HCT116 (cell line): Measurements from ENCODE around the gene AEBP2. TPM values are rescaled to one million over a fixed set of nuclear protein-coding genes. Genes with fewer than 3 reads are reported as not detected.

Source experiments
- ATAC-seq: fragments of 200-7000 bp; cut with Tn5 transposase; 2 replicates; pipeline ENCODE4 v1.9.1; 2020; ENCODE audit warnings: mild to moderate bottlenecking, moderate library complexity
- BruUV-seq: library from RNA; stranded (reverse); fragments of 400-500 nt; replicated peaks from 2 replicates; lab custom pipeline; 2021; lab: Mats Ljungman, UMichigan
- CTCF ChIA-PET: fragments of 300-600 bp; sonication (Branson Sonifier 250); formaldehyde crosslinking; loops from one replicate; lab custom pipeline; 2021; ENCODE audit warnings: antibody characterized with exemption; lab: Charles Lee
- POLR2A ChIA-PET: fragments of 300-600, 350-600 bp; sonication (Branson Sonifier 250); formaldehyde crosslinking; loops from one replicate; lab custom pipeline; 2021; ENCODE audit warnings: antibody characterized with exemption; lab: Charles Lee
- RAD21 ChIA-PET, 2 experiments: fragments of 300-600 bp; sonication (Branson Sonifier 250); formaldehyde crosslinking; loops; one replicate each; lab custom pipeline; 2023; ENCODE audit warnings: low total read pairs in 2 of 2; ENCODE audit not compliant: uncharacterized antibody in 2 of 2, unreplicated experiment in 2 of 2, low non-redundant PET in 1 of 2; lab: Charles Lee
- DNase-seq: peaks from one replicate; pipeline ENCODE4 v3.0.0-alpha.2; 2010; ENCODE audit warnings: low read depth, low spot score
- H2AFZ ChIP-seq: fragments of 200-600 bp; shearing (Covaris generic), sonication (generic); 2 replicates; pipeline ENCODE4 v1.6.1; 2017; ENCODE audit warnings: low read depth, mixed run types, mixed read lengths, antibody characterized with exemption, low read length; ENCODE audit not compliant: poor library complexity, severe bottlenecking
- H3K27ac ChIP-seq: 2 replicates; pipeline ENCODE4 v1.5.1; 2012; ENCODE audit warnings: low read depth, low read length
- H3K27me3 ChIP-seq: fragments of 200-600 bp; sonication (generic); 2 replicates; pipeline ENCODE4 v1.6.1; 2016; ENCODE audit warnings: mixed run types, low read length, mixed read lengths; ENCODE audit not compliant: insufficient read depth
- H3K36me3 ChIP-seq, 2 experiments: fragments of 200-500 bp in 1 of 2; fragments of 200-600 bp in 1 of 2; sonication (Bioruptor generic) in 1 of 2; sonication (generic) in 1 of 2; 2 replicates each; pipeline versions ENCODE4 v1.5.1 to v1.6.1; 2014 to 2016; ENCODE audit warnings: low read length in 2 of 2, inconsistent platforms in 1 of 2, mixed read lengths in 1 of 2, mixed run types in 1 of 2; ENCODE audit not compliant: insufficient read depth in 2 of 2, control insufficient read depth in 1 of 2
- H3K4me1 ChIP-seq, 2 experiments: fragments of 200-600 bp in 1 of 2; sonication (generic) in 1 of 2; 2 replicates each; pipeline versions ENCODE4 v1.5.1 to v1.6.1; 2012 to 2017; ENCODE audit warnings: low read length in 2 of 2, inconsistent platforms in 1 of 2, mild to moderate bottlenecking in 1 of 2, mixed read lengths in 1 of 2, mixed run types in 1 of 2, moderate library complexity in 1 of 2; ENCODE audit not compliant: insufficient read depth in 2 of 2, control insufficient read depth in 1 of 2
- H3K4me2 ChIP-seq: fragments of 200-600 bp; sonication (generic); 2 replicates; pipeline ENCODE4 v1.6.1; 2017; ENCODE audit warnings: mixed run types, low read length, mixed read lengths
- H3K4me3 ChIP-seq, 2 experiments: fragments of 200-600 bp in 1 of 2; sonication (generic) in 1 of 2; replicated peaks in 1 of 2; 2 replicates each; pipeline ENCODE4 v1.5.1; 2011 to 2016; ENCODE audit warnings: low read length in 2 of 2, control low read depth in 1 of 2, low read depth in 1 of 2, mild to moderate bottlenecking in 1 of 2, mixed read lengths in 1 of 2, mixed run types in 1 of 2
- H3K79me2 ChIP-seq: fragments of 200-600 bp; sonication (generic); 2 replicates; pipeline ENCODE4 v1.6.1; 2017; ENCODE audit warnings: mild to moderate bottlenecking, mixed run types, low read length, moderate library complexity, mixed read lengths; ENCODE audit not compliant: insufficient read depth
- H3K9ac ChIP-seq: fragments of 200-600 bp; sonication (generic); 2 replicates; pipeline ENCODE4 v1.6.1; 2016; ENCODE audit warnings: low read length, mixed read lengths
- H3K9me2 ChIP-seq: fragments of 200-600 bp; sonication (generic), shearing (Covaris generic); 2 replicates; pipeline ENCODE4 v1.6.1; 2017; ENCODE audit warnings: mixed run types, mild to moderate bottlenecking, moderate library complexity; ENCODE audit not compliant: insufficient read depth
- H3K9me3 ChIP-seq, 2 experiments: fragments of 200-500 bp in 1 of 2; fragments of 200-600 bp in 1 of 2; sonication (Bioruptor generic) in 1 of 2; sonication (generic) in 1 of 2; 2 replicates each; pipeline ENCODE4 v1.6.1; 2014 to 2017; ENCODE audit warnings: low read length in 2 of 2, mixed read lengths in 2 of 2, inconsistent platforms in 1 of 2, low read depth in 1 of 2, mild to moderate bottlenecking in 1 of 2, mixed run types in 1 of 2, moderate library complexity in 1 of 2; ENCODE audit not compliant: control insufficient read depth in 1 of 2, insufficient read depth in 1 of 2
- H4K20me1 ChIP-seq: fragments of 200-600 bp; sonication (generic), shearing (Covaris generic); 2 replicates; pipeline ENCODE4 v1.6.1; 2017; ENCODE audit warnings: mixed run types, mild to moderate bottlenecking, moderate library complexity; ENCODE audit not compliant: insufficient read depth
- CBX3 ChIP-seq: IDR thresholded peaks from 2 replicates; pipeline ENCODE4 v1.6.1; 2012; ENCODE audit warnings: low read depth
- EGR1 ChIP-seq: IDR thresholded peaks from 2 replicates; pipeline ENCODE4 v1.6.1; 2012; ENCODE audit warnings: low read depth
- EZH2phosphoT487 ChIP-seq: fragments of 200-600 bp; IDR thresholded peaks from 2 replicates; pipeline ENCODE4 v1.6.1; 2018; ENCODE audit warnings: antibody characterized with exemption, borderline replicate concordance
- FOSL1 ChIP-seq: IDR thresholded peaks from 2 replicates; pipeline ENCODE4 v1.6.1; 2012; ENCODE audit warnings: low read depth
- JUND ChIP-seq: IDR thresholded peaks from 2 replicates; pipeline ENCODE4 v1.6.1; 2012
- POLR2A ChIP-seq: IDR thresholded peaks from 2 replicates; pipeline ENCODE4 v1.7.0; 2011; ENCODE audit warnings: borderline replicate concordance; ENCODE audit not compliant: insufficient read depth, insufficient read length; ENCODE audit errors: extremely low read depth
- POLR2AphosphoS5 ChIP-seq: IDR thresholded peaks from 2 replicates; pipeline ENCODE4 v1.6.1; 2011; ENCODE audit warnings: mild to moderate bottlenecking, low read depth, low read length, moderate library complexity
- SIN3A ChIP-seq: IDR thresholded peaks from 2 replicates; pipeline ENCODE4 v1.6.1; 2012; ENCODE audit warnings: low read depth
- YY1 ChIP-seq: IDR thresholded peaks from 2 replicates; pipeline ENCODE4 v1.6.1; 2011; ENCODE audit warnings: low read length, low read depth, moderate library complexity, mild to moderate bottlenecking; ENCODE audit not compliant: insufficient replicate concordance; ENCODE audit errors: extremely low read depth
- ZNF274 ChIP-seq: fragments of 200-500 bp; sonication (Bioruptor generic); IDR thresholded peaks from 2 replicates; pipeline ENCODE4 v1.6.1; 2014; ENCODE audit warnings: mild to moderate bottlenecking, low read depth, low read length, inconsistent platforms
- intact Hi-C: fragments of 100-400 bp; cut with micrococcal nuclease; formaldehyde crosslinking; loops from 2 replicates; pipeline ENCODE4 v1.10.0; 2022
- total RNA-seq: library from RNA; stranded (reverse); gene quantifications from one replicate; pipeline ENCODE4 v1.2.1, GENCODE V29; 2021; ENCODE audit not compliant: unreplicated experiment
- TF ChIP-seq, protein P1 (sequence below): IDR thresholded peaks from 2 replicates; pipeline ENCODE4 v1.6.1; 2011; ENCODE audit warnings: mild to moderate bottlenecking, low read length, moderate library complexity; ENCODE audit not compliant: insufficient replicate concordance; ENCODE audit errors: extremely low read depth
- TF ChIP-seq, protein P2 (sequence below), 3 experiments: fragments of 200-600 bp in 1 of 3; sonication (generic) in 1 of 3; IDR thresholded peaks in 2 of 3; conservative IDR thresholded peaks in 1 of 3; 2 replicates each; pipeline ENCODE4 v1.5.1; 2012 to 2017; ENCODE audit warnings: low read depth in 2 of 3, low read length in 2 of 3, antibody characterized with exemption in 1 of 3, borderline replicate concordance in 1 of 3, control low read depth in 1 of 3, mild to moderate bottlenecking in 1 of 3, mixed read lengths in 1 of 3, mixed run types in 1 of 3, moderate library complexity in 1 of 3; ENCODE audit not compliant: insufficient read depth in 1 of 3

AEBP2 gene
- total RNA-seq, 1 experiment from 2014 or later: 44.6 TPM

DNA sequence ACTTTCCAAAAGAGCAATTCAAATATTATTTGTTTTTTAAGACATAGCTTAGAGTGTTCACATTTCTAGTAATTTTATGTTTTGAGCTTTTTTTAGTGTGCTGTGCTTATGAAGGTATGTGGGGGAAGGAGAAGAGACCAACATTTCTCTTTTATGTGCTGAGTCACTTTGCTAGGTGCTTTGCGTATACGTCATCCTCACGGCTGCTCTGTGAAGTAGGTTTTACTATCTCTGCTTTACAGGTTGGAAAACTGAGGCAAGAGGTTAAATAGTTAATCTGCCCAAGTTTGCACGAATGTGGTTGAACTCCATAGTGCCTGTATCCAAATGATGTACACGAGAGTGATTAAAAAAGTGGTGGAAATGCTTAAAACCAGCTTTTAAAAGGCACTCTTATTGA, 75.9 kb downstream of the AEBP2 start:
- ChIA-PET POLR2A (no interaction called here), CTCF (no interaction called here)
- H3K36me3 ChIP-seq: peaks cover 0 to 2% of the 10 kb centered on the region in 2 experiments; a peak in 1 of 4 replicates

DNA sequence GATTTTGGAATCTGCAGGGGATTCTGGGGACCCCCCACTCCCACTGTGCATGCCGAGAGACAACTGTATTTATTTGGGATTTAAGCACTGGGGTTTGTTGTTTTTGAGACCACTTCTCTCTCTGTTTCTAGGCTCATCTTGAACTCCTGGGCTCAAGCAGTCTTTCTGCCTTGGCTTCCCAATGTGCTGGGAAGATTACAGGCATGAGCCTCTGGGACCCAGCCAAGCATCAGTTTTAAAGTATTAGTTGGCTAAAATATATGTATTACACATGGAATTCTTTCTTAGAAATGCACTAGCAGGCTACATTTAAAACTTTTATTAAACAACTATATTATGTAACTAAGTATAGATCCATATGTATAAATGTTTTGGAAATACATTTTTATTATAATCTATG, 78.3 kb downstream of the AEBP2 start:
- H3K9me3 ChIP-seq: no peaks in the 10 kb centered on the region
- H3K27me3 ChIP-seq: no peaks in the 10 kb centered on the region
- no peak overlapping the region for H3K4me3 ChIP-seq
- no peak overlapping the region for H2AFZ ChIP-seq
- ChIA-PET CTCF (no interaction called here), RAD21 (no interaction called here), POLR2A (no interaction called here)
- H3K36me3 ChIP-seq: peaks cover 0 to 2% of the 10 kb centered on the region in 2 experiments; a peak in 1 of 4 replicates
- DNase-seq (no peak), ATAC-seq (no peak)
- H3K4me2 ChIP-seq: no peak overlapping the region
- H3K9ac ChIP-seq: no peak overlapping the region
- H3K79me2 ChIP-seq: peaks cover 23% of the 10 kb centered on the region; the same call in 1 of the 2 replicates
- no peaks in the 10 kb centered on the region for H3K9me2 ChIP-seq
- H4K20me1 ChIP-seq: no peaks in the 10 kb centered on the region
- H3K27ac ChIP-seq: no peak overlapping the region
- H3K4me1 ChIP-seq: peaks cover 19 to 20% of the 10 kb centered on the region in 2 experiments
- no TSS peak for BruUV-seq
- intact Hi-C loops: no loop called here
- no peak for TF ChIP-seq ZNF274
- TF ChIP-seq, protein P1, sequence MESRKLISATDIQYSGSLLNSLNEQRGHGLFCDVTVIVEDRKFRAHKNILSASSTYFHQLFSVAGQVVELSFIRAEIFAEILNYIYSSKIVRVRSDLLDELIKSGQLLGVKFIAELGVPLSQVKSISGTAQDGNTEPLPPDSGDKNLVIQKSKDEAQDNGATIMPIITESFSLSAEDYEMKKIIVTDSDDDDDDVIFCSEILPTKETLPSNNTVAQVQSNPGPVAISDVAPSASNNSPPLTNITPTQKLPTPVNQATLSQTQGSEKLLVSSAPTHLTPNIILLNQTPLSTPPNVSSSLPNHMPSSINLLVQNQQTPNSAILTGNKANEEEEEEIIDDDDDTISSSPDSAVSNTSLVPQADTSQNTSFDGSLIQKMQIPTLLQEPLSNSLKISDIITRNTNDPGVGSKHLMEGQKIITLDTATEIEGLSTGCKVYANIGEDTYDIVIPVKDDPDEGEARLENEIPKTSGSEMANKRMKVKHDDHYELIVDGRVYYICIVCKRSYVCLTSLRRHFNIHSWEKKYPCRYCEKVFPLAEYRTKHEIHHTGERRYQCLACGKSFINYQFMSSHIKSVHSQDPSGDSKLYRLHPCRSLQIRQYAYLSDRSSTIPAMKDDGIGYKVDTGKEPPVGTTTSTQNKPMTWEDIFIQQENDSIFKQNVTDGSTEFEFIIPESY: no peak
- TF ChIP-seq POLR2AphosphoS5: no peak
- no peak for TF ChIP-seq CBX3
- TF ChIP-seq, protein P2, sequence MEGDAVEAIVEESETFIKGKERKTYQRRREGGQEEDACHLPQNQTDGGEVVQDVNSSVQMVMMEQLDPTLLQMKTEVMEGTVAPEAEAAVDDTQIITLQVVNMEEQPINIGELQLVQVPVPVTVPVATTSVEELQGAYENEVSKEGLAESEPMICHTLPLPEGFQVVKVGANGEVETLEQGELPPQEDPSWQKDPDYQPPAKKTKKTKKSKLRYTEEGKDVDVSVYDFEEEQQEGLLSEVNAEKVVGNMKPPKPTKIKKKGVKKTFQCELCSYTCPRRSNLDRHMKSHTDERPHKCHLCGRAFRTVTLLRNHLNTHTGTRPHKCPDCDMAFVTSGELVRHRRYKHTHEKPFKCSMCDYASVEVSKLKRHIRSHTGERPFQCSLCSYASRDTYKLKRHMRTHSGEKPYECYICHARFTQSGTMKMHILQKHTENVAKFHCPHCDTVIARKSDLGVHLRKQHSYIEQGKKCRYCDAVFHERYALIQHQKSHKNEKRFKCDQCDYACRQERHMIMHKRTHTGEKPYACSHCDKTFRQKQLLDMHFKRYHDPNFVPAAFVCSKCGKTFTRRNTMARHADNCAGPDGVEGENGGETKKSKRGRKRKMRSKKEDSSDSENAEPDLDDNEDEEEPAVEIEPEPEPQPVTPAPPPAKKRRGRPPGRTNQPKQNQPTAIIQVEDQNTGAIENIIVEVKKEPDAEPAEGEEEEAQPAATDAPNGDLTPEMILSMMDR (IDR thresholded peaks at IDR 0.05 in 2 of 3, conservative IDR thresholded peaks at IDR 0.05 in 1 of 3; ENCODE audit: borderline replicate concordance in 1 of 3, insufficient read depth in 1 of 3, low read depth in 2 of 3, low read length in 2 of 3): no peak
- TF ChIP-seq EGR1: no peak
- TF ChIP-seq SIN3A: no peak
- TF ChIP-seq JUND: no peak
- TF ChIP-seq YY1: no peak
- TF ChIP-seq POLR2A: no peak

More for the DNA sequence above, 75.9 kb downstream of the AEBP2 start:
- Histone ChIP-seq H3K9ac (peak overlapping the region; percentile 28), H3K4me3 (peak overlapping the region in 1 of 2 experiments; percentile 2; a peak in 1 of 4 replicates), H3K9me2 (no peaks in the 10 kb centered on the region), H3K4me2 (peak overlapping the region; percentile 37), H2AFZ (no peak overlapping the region), H4K20me1 (no peaks in the 10 kb centered on the region), H3K4me1 (peaks cover 14 to 20% of the 10 kb centered on the region in 2 experiments), H3K9me3 (no peaks in the 10 kb centered on the region), H3K79me2 (peaks cover 35% of the 10 kb centered on the region; the same call in 1 of the 2 replicates), H3K27ac (peak overlapping the region; percentile 59; the same call in 1 of the 2 replicates), H3K27me3 (no peaks in the 10 kb centered on the region)
- intact Hi-C loops: no loop called here
- TF ChIP-seq JUND (peak; percentile 36; the same call in 1 of the 2 replicates), EZH2phosphoT487 (no peak), FOSL1 (peak; percentile 48)
- TF ChIP-seq, protein P2 (IDR thresholded peaks at IDR 0.05 in 2 of 3, conservative IDR thresholded peaks at IDR 0.05 in 1 of 3; ENCODE audit: borderline replicate concordance in 1 of 3, insufficient read depth in 1 of 3, low read depth in 2 of 3, low read length in 2 of 3): no peak
- BruUV-seq: TSS peak; percentile 8
- RAD21 ChIA-PET: no interaction called here
- peak; percentile 90 for ATAC-seq
- DNase-seq: peak; percentile 33
